GM18498 (cell line): ENCODE data around the gene PI16.
"Not testable (repeated sequence)": the region's sequence is repeated elsewhere in the genome, so short reads cannot be mapped to it uniquely, and the experiment has no call there.

Experiments
- ATAC-seq: cut with Tn5 transposase; IDR thresholded peaks from one replicate; pipeline ENCODE4 v1.9.1; 2021; ENCODE audit warnings: mild to moderate bottlenecking, moderate library complexity; ENCODE audit not compliant: unreplicated experiment

PI16 gene

GRCh38 chr6:36927691-36928546 lies 26.6 kb upstream of the PI16 start:
- ATAC-seq = no peak

DNA sequence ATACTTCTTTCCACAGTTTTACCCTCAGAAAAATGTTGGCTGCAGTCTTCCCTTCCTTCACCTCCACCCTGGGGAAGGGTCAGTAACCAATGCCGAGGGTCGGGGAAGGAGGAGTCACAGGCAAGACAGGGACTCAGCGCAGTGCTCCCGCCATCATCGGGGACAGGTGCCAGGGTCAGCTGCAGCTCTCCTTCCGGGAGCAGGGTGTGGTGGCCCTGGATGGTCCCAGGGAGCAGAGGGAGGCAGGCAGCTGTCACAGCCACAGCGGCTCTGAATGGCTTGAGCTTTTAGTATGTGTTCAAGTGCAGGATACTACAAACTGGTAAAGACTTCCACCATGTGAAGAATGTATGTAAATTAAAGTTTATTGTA lies 26.0 kb upstream of the PI16 start:
- no peak for ATAC-seq

DNA sequence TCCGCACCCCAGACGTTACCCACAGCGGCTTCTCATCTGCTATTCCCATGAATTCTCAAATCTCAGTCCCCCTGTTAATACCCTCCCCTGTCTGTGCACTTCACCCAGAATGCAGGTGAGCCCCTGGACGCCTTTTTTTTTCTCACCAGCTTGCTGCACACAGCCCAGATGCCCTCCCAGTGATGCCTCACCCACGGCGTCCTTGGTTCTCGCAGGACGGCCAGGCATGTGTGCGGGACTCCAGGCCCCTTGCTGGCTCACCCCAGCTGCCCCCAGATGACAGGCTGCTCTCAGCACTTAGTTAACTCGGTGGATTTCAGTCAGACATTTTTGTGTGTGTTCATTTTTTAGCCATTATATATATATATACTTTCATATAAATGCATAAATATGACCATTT lies 25.4 kb upstream of the PI16 start:
- ATAC-seq = no peak

DNA sequence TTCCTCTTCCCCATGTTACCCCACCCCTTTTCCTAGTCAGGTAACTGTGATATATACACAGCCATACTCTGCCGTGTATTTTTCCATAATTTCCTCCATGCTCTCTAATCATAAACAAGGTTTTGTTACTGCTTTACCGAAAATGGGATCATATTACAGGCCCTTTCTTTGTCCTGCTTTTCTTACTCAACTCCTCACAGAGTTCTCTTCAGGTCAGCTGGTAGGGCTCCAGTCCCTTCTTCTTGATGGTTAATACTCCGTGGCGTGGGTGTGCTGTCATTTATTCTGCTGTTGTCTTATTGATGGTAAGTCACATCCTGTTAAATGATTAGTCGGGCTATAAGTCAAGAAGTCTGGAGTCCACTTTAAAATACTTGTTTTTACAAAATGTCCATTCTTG lies 24.9 kb upstream of the PI16 start:
- ATAC-seq = no peak

DNA sequence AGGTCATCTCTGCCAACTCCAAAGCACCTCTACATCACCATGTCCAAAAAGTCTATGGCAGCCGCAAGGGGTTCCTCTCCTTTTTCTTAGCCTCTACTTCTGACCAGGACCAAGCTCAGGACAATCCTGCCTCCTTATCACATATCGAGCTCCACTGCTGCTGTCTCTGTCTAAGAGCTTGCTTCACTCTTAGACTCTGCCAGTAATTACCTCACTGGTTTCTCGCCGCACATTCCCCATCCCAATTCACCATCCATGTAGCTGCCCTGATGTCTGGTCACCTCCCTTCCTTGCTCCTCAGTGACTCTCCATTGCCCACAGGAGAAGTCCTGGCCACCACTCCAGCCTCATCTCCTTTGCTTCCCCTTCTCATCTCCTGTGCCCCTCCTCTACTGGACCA lies 24.1 kb upstream of the PI16 start:
- no peak for ATAC-seq

DNA sequence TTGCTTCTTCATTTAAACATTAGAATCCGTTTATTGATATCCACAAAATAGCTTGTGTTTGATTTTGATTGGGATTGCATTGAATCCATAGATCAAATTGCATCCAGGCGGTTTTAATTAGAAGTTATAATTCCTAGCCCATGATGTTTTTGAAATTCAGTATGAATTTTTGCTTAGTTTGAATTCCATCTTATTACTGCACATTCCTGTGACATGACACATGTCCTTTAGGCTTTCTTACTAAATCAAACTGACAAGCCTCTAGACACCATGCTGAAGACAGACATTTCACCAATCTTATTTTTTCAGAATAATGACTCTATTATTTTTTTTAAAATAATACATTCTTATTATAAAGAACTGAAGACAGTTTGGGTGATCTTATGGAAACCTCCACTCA lies 21.4 kb upstream of the PI16 start:
- ATAC-seq = no peak

- ATAC-seq = no peak
Measured at GRCh38 chr6:36933519-36933918, 21.0 kb upstream of the PI16 start.

DNA sequence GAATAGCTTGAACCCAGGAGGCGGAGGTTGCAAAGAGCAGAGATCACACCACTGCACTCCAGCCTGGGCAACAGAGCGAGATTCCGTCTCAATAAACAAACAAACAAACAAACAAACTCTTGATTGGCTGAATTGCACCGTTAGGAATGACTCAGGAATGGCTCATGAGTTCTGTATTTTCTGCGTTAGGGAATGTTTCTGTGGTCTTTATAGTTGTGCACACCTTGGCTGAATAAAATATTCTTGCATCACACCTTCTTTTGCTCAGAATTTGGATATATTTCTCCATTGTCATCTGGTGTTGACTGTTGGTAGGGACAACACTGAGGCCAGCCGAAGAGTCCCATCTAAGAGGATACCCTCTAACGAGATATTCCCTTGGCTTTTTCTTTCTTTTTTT lies 19.6 kb upstream of the PI16 start:
- ATAC-seq = no peak

DNA sequence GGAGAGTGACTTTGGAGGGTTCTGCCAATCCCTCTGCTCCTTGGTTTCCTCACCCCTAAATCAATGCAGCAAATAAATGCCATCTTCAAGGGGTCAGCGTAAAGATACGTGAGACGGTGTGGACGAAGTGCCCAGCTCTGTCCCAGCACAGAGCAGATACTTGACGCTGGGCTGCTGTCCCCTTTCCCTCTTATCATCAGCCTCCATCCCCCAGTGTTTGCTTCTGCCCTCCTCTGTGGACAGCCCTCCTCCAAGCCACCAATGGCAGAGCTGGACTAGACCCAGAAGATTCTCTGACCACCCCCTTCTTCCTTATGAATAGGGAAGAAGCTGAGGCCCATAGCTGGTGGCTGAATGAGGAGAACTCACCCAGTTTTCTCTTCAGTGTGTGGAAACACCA lies 17.7 kb upstream of the PI16 start:
- no peak for ATAC-seq

GRCh38 chr6:36937896-36938295 lies 16.6 kb upstream of the PI16 start:
- ATAC-seq = no peak

- no peak for ATAC-seq
Measured at GRCh38 chr6:36938536-36938935, 16.0 kb upstream of the PI16 start.

GRCh38 chr6:36939005-36939404 lies 15.5 kb upstream of the PI16 start:
- not testable (repeated sequence) for ATAC-seq

DNA sequence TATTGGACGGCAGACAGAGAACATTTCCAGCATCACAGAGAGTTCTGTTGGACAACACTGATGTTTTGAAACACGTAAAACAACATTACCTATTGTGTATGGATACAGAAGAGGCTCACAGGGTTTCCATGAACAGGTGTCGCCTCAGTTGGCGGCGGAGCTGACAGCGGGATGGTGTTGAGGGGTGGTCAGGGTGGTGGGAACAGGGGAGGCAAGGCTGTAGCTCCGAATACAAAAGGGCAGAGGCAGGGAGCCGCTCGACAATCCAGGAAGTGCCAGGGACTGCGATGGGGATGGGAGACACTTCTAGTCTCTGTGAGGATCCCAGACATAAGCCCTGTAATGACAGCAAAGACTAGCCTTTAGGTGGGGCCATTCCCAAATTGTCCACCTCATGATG lies 14.5 kb upstream of the PI16 start:
- no peak for ATAC-seq

DNA sequence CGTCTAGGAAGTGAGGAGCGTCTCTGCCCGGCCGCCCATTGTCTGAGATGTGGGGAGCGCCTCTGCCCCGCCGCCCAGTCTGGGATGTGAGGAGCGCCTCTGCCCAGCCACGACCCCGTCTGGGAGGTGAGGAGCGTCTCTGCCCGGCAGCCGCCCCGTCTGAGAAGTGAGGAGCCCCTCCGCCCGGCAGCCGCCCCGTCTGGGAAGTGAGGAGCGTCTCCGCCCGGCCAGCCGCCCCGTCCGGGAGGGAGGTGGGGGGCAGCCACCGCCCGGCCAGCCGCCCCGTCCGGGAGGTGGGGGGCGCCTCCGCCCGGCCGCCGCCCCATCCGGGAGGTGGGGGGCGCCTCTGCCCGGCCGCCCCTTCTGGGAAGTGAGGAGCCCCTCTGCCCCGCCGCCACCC lies 13.0 kb upstream of the PI16 start:
- not testable (repeated sequence) for ATAC-seq

DNA sequence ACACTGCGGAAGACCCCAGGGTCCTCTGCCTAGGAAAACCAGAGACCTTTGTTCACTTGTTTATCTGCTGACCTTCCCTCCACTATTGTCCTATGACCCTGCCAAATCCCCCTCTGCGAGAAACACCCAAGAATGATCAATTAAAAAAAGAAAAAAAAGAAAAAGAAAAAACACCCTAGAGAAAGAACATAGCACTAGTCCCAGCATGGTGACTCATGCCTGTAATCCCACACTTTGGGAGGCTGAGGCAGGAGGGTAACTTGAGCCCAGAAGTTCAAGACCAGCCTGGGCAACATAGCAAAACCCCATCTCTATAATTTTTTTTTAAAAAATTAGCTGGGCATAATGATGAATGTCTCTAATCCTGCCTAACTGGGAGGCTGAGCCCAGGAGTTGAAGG lies 12.2 kb upstream of the PI16 start:
- not testable (repeated sequence) for ATAC-seq

DNA sequence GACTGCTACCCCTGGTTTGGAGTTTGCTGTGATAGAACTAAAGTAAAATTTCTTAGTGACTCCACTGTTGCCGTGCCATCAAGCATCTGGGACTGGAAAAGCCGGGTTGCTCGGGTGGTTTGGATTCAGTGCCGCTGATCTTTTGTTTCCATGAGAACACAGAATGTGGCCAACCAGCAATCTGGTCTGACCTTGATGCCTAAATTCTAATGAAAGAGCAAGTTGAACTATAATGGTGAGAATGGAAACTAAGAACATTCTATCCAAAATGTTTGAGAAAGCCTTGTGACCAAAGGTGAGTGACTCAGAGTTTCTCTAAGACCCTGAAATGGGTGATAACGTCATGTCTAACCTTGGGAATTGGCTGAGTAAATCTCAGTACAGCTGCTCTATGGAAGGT lies 9.9 kb upstream of the PI16 start:
- ATAC-seq = no peak

DNA sequence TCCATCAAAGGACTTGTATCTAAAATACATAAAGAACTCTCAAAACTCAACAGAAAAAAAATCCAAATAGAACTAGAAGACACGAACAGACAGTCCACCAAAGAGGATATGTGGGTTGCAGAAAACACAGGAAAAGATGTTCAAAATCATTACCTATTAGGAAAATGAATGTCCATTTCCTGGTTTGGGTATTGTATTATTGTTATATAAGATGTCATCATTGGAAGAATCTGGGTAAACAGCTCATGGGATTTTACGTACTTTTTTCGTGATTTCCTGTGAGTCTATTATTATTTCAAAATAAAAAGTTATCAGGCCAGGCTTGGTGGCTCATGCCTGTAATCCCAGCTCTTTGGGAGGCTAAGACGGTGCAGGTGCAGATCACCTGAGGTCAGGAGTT lies 9.2 kb upstream of the PI16 start:
- ATAC-seq = no peak

DNA sequence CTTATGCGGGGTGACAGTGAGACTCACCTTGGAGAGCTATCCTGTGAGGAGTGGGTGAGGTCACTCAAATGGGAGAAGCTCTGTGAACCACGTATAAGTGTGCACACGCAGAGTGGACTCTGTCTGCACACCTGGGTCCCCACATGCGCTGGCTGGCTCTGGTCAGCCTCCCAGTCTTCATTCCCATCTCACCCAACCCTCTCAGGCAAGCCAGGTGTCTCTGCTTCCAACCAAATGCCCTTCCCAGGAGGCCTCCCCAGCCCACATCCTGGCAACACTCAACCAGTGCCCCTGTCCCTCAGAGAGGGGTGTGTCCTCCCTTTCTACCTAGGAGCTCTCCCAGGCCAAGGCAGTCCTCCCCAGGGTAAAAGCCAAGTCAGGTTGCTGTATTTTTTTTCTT lies 8.0 kb upstream of the PI16 start:
- ATAC-seq = no peak

DNA sequence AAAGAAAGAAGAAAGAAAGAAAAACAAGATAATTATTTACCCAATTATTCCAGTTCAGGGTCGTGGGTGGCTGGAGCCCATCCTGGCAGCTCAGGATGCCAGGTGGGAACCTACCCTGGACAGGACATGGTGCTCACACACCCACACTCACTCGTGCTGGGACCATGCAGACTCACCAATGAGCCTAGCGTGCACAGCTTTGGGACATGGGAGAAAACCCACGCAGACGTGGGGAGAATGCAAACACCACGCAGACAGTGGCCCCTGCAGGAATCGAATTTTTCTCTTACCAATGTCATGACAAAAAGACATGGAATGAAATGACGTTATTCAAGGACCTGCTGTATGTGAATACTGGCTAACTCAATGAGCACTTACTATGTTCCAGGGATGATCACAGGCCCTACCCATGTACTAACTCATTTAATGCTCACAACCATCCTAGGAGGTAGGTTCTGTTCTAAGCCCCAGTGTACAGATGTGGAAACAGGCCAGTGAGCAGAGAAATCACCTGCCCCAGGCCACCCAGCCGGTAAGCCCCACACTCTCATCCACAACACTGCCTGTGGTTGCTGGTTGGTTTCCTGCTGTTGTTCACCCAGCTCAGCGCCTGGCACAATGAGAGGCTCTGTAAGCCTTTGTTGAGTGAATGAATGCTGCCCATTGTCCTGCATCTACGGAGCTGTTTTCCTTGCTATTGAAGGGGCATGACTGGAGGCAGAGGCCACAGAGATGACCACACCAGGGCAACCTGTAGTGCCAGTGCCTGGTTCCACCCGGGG lies 6.8 kb upstream of the PI16 start:
- no peak for ATAC-seq

- ATAC-seq = not testable (repeated sequence)
Measured at GRCh38 chr6:36949076-36949475, 5.5 kb upstream of the PI16 start.

DNA sequence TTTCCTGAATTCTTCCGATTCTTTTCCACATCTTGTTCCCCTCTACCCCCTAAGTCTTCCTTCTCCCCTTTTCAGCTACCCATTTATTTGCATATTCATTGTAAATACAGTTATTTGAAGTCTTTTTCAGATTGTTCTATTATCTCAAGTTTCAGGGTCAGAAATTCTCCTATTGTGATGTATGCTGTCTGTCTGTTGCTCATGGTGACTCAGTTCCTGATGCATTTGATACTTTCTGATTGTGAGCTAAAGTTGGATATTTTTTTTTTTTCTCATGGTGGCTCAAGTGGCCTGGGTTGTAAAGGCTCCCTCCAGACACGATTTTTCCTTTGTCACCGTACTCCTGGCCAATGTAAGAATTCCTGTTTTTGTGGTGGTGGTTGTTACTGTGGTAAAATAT lies 4.9 kb upstream of the PI16 start:
- ATAC-seq = no peak

DNA sequence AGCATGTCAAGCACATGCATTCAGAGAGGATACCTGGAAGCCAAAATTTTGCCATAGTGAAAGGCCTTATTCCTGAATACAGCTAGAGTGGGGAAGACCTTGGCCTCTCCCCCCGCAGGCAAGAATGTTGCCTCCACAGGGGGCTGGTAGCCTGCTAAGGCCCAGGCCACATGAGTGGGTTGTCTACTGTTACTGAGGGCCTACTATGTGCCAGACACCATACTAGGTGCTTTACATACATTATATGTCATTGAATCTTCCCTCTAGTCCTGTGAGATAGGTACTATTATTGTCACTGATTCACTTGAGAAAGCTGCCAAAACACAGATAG lies 642 bp upstream of the PI16 start:
- no peak for ATAC-seq

- ATAC-seq = no peak
Measured at GRCh38 chr6:36955136-36955535, 598 bp downstream of the PI16 start.
